GM18868 (cell line): ENCODE data around the gene MAN2A1.

Source experiments
- ATAC-seq: cut with Tn5 transposase; IDR thresholded peaks from one replicate; pipeline ENCODE4 v1.9.1; 2021; ENCODE audit warnings: mild to moderate bottlenecking, moderate library complexity; ENCODE audit not compliant: unreplicated experiment

The MAN2A1 gene

GRCh38 chr5:109678447-109678846, 11.3 kb upstream of the MAN2A1 start:
- no peak for ATAC-seq

- ATAC-seq = no peak
These were observed 8.0 kb upstream of the MAN2A1 start for GRCh38 chr5:109681763-109682162.

- ATAC-seq = no peak
These were observed 7.3 kb upstream of the MAN2A1 start for GRCh38 chr5:109682383-109682782.

- ATAC-seq = no peak
These were observed 3.8 kb upstream of the MAN2A1 start for GRCh38 chr5:109685916-109686315.

GRCh38 chr5:109688630-109688969, 1.1 kb upstream of the MAN2A1 start:
- no peak for ATAC-seq

GRCh38 chr5:109688970-109689739, 572 bp upstream of the MAN2A1 start:
- ATAC-seq = peak; percentile 83

- peak; percentile 4 for ATAC-seq
These were observed 681 bp downstream of the MAN2A1 start for GRCh38 chr5:109690242-109690974.

GRCh38 chr5:109690975-109691574, 1.3 kb downstream of the MAN2A1 start:
- peak; percentile 16 for ATAC-seq

- ATAC-seq = no peak
These were observed 2.3 kb downstream of the MAN2A1 start for GRCh38 chr5:109691996-109692395.

GRCh38 chr5:109692852-109693251, 3.1 kb downstream of the MAN2A1 start:
- ATAC-seq = no peak

- ATAC-seq = no peak
These were observed 4.0 kb downstream of the MAN2A1 start for GRCh38 chr5:109693535-109694400.

GRCh38 chr5:109694451-109694891, 4.7 kb downstream of the MAN2A1 start:
- no peak for ATAC-seq

GRCh38 chr5:109695005-109695926, 5.5 kb downstream of the MAN2A1 start:
- peak; percentile 52 for ATAC-seq

GRCh38 chr5:109697339-109697738, 7.6 kb downstream of the MAN2A1 start:
- no peak for ATAC-seq

- ATAC-seq = no peak
These were observed 10.9 kb downstream of the MAN2A1 start for GRCh38 chr5:109700516-109701153.

GRCh38 chr5:109701252-109701651, 11.5 kb downstream of the MAN2A1 start:
- no peak for ATAC-seq

GRCh38 chr5:109701792-109702191, 12.1 kb downstream of the MAN2A1 start:
- no peak for ATAC-seq

- ATAC-seq = no peak
These were observed 13.4 kb downstream of the MAN2A1 start for GRCh38 chr5:109703166-109703565.

GRCh38 chr5:109703829-109704228, 14.1 kb downstream of the MAN2A1 start:
- no peak for ATAC-seq
